Epithelial cell of prostate (primary cell): Measurements from ENCODE around the gene SYT1.
A peak's percentile ranks its signal among the peaks of the same experiment; 100 is the strongest.
"Not testable (repeated sequence)": the region's sequence is repeated elsewhere in the genome, so short reads cannot be mapped to it uniquely, and the experiment has no call there.

ENCODE experiments used
- DNase-seq: peaks from one replicate; pipeline ENCODE4 v3.0.0-alpha.2; 2011; ENCODE audit warnings: low read depth, low spot score
- H3K27ac ChIP-seq: fragments of 450-650 bp; 2 replicates; pipeline ENCODE4 v1.5.1; 2017; ENCODE audit warnings: mild to moderate bottlenecking

Gene SYT1

DNA sequence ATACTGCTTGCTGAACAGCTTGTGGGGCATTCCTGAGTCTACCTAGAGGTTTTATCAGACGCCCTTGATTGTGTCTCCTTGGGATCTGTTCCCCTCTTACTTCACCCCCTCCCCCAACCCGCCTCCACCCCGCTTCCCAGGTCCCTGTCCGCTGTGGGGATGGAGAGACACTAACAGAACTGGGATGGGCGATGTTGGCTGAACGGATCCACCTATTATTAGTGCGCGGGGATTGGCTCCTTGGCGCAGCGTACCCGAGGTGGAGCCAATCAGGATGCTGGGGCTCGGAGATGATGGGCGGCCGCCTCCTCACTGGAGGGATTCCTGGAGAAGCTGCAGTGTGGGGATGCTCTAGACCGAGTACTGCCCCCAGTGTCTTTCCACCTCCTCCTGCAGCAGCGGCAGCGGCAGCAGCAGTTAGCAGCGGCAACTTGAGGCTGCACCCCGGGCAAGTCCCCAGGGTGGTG, at the start of gene SYT1:
Gene SYT1 (plus strand): TSS at position 372 of the 467 bp plus-strand sequence.
- DNase-seq = no peak
- H3K27ac ChIP-seq = peak within 1 kb of the TSS; percentile 64

DNA sequence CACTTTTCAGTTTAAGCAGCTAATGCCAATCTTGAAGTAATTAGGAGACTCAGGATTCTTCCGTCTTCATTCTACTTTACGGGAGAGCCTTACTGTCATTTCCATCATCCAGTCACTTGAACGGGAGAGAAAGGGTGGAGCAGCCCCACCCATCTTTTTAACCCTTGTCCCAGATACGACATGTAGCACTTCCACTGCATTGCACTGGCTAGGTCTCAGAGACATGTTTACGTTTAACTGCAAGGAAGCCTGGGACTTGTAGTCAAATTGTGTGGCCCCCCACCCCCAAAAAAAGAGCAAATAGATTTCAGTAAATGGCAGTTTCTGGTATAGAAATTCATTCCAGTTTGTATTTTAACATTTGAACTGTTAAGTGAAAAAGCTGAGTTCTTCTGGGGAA, 46.1 kb upstream of the SYT1 start:
- H3K27ac ChIP-seq = no peak overlapping the region

DNA sequence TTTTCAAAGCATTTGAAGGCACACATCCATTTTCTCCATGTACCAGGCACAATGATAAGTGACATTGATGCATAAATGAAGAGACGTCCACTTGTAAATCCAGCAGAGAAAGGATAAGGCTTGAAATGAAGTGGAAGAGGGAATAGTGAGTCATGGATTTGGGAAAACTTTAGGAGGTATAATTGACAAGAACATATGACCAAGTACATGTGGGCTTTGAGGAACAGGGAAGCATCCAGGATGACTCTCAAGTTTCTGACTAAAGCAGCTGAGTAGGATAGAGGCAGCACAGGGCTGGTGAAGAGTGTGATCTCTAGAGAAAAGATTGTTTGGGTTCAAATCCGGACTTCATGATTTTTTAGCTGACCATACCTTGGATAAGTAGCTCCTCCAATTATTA, 43.6 kb upstream of the SYT1 start:
- no peak overlapping the region for H3K27ac ChIP-seq
- no peak for DNase-seq

More for the DNA sequence above, 46.1 kb upstream of the SYT1 start:
- DNase-seq = no peak

DNA sequence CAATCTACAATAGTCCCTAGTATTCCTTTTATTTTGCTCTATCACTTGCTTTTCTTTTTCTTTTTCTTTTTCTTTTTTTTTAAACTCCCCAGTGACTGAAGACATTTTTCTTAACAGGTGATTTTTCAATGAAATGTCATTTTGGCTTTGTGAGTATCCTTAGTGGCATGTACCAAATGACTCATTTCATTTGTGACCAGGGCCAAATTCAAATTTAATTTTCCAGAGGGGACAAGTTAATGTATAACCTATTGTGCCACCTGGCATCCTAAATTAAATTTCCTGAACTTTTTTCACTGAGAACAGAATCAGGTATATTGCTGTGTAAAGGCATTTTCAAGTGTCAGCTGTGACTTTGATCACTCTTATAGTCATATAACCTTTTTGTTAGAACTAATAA, 39.7 kb upstream of the SYT1 start:
- H3K27ac ChIP-seq = no peak overlapping the region
- no peak for DNase-seq

DNA sequence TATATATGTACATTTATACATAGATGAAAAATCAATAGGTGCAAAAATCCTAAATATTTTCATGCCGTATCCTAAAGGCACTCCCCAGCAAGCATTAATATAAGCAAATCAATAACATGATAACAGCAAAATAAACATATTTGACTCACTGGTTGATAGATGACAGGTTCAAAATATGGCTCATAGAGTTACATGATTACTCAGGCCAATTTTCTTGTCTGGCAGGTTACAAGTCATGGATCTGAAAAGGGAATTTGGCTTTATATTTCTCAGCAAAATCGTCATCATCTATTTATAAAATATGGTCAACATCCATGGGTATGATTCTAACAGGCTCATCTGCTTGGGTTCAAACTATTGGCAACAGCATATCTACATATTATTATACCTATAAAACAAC, 34.9 kb upstream of the SYT1 start:
- no peak for DNase-seq
- H3K27ac ChIP-seq = no peak overlapping the region

DNA sequence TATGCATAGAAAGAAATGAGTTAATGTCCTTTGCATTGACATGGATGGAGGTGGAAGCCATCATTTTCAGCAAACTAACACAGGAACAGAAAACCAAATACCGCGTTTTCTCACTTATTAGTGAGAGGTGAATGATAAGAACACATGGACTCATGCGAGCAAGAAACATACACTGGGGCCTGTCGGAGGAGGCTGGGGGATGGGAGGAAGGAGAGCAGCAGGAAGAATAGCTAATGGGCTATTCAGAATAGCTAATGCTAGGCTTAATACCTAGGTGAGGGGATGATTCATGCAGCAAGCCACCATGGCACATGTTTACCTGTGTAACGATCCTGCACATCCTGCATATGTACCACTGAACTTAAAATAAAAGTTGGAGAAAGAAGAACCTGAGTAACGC, 29.1 kb upstream of the SYT1 start:
- no peak for DNase-seq
- no peak overlapping the region for H3K27ac ChIP-seq

DNA sequence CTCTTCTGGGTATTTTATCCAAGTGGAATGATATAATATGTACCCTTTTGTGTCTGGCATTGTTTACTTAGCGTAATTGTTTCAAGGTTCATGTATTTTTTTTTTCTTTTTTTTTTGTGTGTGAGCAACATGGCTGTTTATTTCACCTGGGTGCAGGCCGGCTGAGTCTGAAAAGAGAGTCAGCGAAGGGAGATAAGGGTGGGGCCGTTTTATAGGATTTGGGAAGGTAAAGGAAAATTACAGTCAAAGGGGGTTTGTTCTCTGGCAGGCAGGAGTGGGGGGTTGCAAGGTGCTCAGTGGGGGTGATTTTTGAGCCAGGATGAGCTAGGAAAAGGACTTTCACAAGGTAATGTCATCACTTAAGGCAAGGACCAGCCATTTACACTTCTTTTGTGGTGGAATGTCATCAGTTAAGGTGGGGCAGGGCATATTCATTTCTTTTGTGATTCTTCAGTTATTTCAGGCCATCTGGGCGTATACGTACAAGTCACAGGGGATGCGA, 24.0 kb upstream of the SYT1 start:
- DNase-seq, H3K27ac ChIP-seq: not testable (repeated sequence)

DNA sequence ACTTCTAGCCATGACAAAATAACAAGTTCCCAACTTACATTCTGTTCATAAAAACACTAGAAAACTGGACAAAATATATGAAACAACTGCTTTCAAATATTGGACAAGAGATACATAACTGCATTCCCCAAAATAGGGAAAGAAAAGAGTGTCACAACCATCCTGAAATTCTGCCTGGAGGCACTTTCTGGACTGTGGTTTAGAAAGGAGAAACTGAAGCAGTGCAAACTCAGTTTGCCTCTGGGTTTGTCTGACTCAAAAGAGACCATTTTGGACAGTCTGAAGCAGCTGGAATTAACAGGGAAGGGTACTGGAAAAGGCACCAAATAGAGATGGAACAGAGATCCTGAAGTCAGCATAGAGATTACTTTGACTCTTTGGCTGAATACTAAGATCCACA, 11.3 kb upstream of the SYT1 start:
- no peak for DNase-seq
- no peak overlapping the region for H3K27ac ChIP-seq

DNA sequence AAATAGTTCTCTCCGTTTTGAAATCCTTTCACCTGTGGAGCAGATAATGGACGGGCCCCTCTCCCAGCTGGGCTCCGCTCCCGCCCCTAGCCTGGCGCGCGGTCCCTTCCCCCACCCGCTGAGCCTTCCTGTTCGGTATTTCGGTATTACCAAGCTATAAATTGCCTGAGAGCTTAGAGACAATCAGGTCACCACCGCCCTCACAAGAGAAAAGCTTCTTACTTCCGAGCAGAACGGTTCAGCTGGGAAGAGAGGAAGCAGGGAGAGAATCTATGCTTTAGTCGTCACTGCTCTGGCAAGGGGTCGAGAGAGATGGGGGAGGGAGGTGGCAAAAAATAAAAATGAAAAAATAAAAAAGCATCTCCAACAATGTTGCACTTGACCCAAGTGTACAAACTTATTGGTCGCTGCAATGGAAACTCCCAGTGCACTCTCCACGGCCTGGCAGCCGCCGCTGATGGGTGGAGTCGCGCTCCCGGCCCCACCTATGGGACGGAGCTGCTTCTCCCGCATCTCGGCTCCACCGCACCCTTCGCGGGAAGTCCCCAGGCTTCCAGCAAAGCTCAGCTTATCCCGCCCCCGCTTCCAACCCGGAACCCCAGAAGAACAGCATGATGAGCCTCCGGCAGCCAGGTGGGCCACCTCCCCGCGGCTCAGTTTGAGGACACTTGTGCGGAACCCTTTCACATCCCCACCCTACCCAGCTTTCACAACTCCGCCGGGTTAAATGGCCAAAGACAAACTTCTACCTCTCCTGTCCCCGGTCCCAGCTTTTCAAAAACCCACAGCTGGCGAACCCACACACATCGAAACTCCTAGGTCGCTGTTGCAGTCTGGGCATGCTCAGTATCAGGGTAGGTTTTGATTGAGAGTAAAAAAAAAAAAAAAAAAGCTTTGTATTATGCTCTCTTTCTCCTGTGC, 832 bp upstream of the SYT1 start:
- no peak for DNase-seq
- peak overlapping the region; percentile 64 for H3K27ac ChIP-seq

DNA sequence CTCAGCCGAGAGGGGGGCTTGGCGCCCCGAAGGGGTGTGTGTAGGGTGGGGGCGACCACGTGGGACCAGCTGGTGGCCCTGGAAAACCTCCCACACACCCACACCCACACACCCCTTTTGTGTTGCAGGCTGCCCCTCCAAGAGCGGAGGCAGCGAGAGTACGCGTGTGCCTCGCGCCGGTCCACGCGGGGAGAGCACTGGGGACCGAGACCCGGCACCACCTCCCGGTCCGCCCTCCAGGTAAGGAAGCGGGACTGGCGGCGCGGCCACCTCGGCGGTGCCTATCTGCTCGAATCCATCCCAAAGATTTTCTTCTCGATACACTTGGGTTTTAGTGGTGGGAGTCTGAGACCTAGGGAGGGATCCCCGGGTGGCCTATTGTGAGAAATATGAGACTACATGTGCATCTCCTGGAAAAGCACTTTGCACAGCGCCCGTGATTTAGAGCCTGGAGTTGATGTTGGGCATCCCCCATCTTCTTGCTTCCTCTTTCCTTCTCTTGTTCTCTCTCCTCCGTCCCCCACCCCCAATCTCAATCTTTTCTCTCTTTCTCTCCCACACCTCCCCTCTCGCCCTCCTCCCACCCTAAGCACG, 393 bp downstream of the SYT1 start:
- DNase-seq = no peak
- no peak overlapping the region for H3K27ac ChIP-seq

DNA sequence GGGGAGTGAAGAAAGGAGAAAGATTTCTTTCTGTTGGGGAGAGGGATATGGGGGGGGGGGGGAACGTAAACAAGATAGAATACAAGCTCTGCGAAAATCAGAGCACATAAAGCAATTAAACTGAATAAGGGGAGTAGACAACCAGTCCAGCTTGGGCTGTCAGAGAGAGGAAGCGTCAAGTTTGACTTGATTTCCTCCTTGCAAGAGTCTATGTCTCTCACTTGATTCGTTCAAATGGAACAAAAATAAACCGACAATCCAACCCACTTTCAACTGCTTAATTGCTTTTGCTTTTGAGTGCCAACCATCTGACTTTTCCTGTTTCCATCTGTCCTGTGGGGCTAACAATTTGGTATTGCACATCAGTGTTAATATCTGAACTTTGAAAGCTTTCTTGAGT, 942 bp downstream of the SYT1 start:
- H3K27ac ChIP-seq = no peak overlapping the region
- DNase-seq = no peak

DNA sequence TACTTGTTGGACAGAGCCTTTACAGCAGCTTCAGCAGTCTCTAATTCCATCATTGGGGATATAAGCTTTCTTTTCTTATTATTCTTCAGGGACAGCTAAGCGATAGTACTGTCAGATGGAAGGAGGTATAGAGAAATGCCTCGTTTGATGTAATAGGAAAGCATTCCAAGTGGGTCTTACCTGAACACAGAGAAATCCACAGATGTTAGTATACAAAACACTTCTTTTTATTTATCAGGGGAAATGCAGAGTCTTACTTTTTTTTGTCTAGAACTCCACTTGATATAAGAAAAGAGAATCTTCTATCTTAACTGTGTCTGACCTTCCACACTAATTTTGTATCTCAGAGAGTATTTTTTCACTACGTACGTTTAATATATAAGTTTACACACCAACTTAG, 1.9 kb downstream of the SYT1 start:
- H3K27ac ChIP-seq = no peak overlapping the region
- no peak for DNase-seq

DNA sequence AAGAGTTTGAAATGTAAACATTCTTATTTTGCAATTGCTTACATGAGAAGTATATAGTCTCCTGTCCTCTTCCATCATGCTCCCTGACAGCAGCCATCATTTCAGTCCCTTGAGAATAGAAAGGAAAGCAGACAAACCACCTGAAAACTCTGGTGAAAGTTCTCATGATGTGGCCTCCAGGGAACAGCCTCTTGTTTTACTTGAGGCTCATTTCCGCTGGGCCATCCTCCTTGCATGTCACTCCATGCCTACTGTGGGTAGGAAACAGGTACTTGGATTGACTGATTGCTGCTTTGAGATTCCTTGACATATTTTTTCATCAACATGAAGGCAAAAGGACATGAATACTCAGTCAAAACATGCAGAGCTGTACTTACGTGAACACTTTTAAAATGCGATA, 6.0 kb downstream of the SYT1 start:
- no peak overlapping the region for H3K27ac ChIP-seq
- DNase-seq = no peak

DNA sequence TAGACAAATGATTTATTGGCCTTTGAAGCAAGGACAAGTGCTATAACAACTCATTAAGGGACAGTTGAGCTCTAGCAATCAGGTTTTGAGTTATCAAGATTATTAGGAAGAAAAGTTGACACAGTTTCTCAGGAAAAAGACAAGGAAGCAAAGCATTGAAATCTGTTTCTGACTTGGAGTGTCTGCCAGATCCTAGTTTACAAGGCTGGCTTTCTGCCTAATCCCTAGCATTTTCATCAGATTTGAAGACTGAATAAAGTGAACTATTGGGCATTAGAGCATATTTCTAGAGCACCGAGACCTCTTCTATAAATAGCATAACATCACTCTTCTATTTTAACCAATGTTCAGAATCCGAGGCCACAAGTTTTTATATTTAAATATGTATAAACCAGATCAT, 7.0 kb downstream of the SYT1 start:
- H3K27ac ChIP-seq = no peak overlapping the region
- no peak for DNase-seq

DNA sequence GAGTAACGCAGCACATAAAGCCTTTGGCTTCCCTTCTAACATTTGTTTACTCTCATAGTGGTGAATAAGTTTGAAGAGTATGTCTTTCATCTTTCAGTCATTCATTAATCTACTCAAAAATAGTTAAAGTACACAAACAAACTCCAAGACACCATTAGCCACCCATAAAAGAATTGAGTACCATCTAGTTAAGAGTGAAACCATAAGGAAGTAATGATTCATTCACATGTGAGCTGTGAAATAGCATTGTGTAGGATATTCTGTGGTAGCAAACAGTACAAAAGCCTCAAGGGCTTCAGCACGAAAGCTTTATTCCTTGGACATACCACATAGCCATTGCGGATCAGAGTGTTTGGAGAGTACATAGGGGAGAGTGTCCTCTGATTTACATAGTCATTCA, 13.9 kb downstream of the SYT1 start:
- no peak for DNase-seq
- H3K27ac ChIP-seq = peak overlapping the region; percentile 54

DNA sequence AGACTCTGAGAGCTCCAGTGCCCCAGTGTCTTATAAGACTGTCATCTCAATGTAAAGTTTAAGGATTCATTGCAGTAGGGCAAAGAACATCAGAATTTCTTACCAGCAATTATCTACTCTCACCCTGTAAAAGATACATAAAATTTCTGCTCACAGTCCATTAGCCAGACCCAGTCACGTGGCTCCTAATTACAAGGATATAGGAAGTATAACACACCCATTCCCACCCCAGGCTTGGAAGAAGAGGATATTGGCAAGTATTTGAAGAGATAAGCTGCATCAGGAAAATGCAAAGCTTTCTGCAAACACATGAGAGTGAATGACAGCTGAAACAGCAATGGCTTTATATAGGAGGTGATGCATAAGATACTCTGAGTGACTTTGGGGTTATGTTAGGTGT, 14.3 kb downstream of the SYT1 start:
- DNase-seq = no peak
- H3K27ac ChIP-seq = peak overlapping the region; percentile 54

DNA sequence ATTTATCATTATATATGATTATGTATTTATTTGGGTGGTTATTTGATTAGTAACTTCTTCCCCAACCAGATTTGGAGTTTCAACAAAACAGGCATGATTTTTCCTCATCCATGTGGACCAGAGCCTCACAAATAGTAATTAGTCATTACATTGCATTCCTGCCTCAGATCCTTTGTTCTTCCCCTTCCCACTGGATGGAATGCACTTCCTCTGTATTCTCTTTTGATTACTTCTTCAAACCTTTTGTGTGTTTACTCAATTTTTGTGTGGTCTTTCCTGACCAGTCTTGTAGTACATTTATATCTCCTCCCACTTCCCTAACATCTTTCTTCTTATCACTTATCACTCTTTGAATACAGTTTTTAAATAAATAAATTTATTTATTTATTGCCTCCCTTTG, 15.5 kb downstream of the SYT1 start:
- H3K27ac ChIP-seq = peak overlapping the region; percentile 25
- DNase-seq = no peak

DNA sequence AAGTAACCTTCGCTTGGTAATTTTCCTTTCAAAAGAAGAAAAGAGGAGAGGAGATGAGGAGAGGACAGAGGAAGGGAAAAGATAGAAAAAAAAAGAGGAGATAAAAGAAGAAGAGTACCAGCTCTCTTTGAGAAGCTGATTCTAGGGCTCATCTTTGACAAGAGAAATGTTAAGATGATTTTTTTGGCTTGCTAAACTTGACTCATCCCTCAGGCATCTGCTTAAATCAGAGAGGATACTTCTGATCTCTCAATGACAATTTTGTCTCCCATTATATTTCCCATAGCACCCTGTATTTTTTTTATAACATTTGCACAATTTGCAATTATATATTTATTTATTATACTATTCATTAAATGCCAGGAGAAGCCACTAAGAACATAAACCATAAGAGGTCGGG, 17.1 kb downstream of the SYT1 start:
- no peak overlapping the region for H3K27ac ChIP-seq
- no peak for DNase-seq

DNA sequence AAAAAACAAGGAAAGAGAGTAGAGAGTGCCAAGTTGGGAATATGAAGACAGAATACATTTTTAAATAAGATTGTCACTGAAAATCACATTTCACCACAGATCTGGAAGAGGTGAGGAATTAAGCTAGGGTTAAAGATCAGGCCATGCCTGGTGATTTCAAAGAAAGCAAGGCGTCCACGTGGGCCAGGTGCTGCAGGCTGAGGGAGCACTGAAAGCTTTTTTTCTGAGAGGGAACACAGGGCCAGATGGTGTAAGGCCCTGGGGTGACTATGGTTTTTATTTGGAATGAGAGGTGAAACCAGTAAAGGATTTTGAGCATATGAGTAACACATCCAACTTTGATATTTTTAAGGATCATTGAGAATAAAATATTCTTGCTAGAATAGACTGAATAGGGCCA, 20.9 kb downstream of the SYT1 start:
- DNase-seq = no peak

DNA sequence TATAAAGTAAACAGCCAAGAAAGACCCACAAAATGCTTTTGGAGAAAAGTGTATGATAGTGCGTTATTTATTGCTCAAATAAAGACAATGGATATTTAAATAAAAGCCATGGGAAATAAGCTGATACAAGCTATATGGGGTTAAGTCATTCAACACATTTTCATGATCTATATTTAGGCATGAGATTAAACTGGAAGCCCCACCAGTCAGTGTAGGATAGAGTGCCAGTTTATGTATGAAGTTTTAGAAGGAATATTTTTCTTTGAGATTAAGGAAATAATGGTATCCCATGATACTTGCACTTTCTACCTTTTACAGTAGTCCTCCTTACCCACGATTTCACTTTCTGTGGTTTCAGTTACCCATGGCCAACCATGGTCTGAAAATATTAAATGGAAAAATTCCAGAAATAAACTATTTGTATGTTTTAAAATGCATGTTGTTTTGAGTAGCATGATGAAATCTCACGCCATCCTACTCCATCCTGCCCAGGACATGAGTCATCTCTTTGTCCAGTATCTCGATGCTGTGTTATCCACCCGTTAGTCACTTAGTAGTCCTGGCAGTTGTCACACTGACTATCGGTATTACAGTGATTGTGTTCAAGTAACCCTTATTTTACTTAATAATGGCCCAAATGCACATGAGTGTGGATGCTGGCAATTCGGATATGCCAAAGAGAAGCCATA, 22.3 kb downstream of the SYT1 start:
- peak overlapping the region; percentile 65 for H3K27ac ChIP-seq
- no peak for DNase-seq

More for the DNA sequence above, 20.9 kb downstream of the SYT1 start:
- H3K27ac ChIP-seq = no peak overlapping the region

DNA sequence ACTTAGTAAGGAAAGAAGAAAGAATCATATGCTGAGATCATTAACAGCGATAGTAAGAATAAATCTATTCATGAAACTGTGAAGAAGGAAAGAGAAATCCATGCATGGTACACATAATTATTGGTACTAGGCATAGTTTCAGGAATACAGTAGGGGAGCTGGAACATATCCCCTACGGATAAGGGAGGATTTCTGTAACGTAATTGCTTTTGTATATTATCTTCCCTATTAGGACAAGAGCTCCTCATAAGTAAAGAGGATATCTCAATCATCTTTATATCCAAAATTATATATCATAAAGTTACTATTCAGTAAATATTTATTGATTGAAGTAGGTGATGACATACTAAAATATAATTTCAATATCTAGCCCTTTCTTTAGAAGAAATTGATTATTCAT, 22.9 kb downstream of the SYT1 start:
- DNase-seq = no peak
- H3K27ac ChIP-seq = peak overlapping the region; percentile 65
